MM.1S (cell line): ENCODE data around the gene RCE1.

ENCODE experiments used
- CTCF ChIP-seq: fragments of 300-600 bp; sonication (generic); IDR thresholded peaks from 2 replicates; pipeline ENCODE4 v1.5.1; 2016; ENCODE audit warnings: antibody characterized with exemption, low read length, mixed read lengths
- EZH2 ChIP-seq: fragments of 300-600 bp; sonication (generic); optimal IDR thresholded peaks from 2 replicates; pipeline ENCODE3; 2017; ENCODE audit warnings: low read depth, mild to moderate bottlenecking, antibody characterized with exemption, low read length, mixed read lengths
- EZH2phosphoT487 ChIP-seq: fragments of 300-600 bp; sonication (generic); IDR thresholded peaks from 2 replicates; pipeline ENCODE4 v1.6.1; 2018; ENCODE audit warnings: antibody characterized with exemption, low read length

DNA sequence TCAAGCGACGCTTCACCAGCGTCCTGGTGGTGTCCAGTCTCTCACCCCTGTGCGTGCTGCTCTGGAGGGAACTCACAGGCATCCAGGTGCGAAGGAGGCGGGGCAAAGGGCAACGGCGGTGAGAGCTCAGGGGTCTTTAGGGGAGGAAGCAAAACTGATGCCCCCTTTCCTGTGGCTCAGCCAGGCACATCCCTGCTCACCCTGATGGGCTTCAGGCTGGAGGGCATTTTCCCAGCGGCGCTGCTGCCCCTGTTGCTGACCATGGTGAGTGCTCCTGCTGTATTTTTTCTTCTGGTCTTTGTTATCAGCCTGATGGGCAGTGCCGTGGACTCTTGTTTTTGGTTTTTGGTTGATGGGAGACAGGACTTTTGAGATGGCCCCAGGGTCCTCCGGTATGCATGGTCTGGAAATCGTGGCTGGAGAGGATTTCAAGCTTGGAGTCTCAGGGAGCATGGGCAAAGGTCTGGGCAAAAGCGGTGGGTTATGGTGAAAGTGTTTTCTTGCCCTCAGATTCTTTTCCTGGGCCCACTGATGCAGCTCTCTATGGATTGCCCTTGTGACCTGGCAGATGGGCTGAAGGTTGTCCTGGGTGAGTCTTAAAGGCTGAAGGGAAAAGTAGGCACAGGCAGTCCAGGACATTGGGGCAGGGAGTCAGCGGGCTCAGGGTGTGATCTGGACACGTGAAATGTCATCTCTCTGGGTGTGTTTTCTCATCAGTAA, 695 bp downstream of the RCE1 start:
- TF ChIP-seq CTCF (no peak), EZH2 (no peak), EZH2phosphoT487 (no peak)
